Measurements from ENCODE around the gene TEF.

- TF ChIP-seq, protein P1, sequence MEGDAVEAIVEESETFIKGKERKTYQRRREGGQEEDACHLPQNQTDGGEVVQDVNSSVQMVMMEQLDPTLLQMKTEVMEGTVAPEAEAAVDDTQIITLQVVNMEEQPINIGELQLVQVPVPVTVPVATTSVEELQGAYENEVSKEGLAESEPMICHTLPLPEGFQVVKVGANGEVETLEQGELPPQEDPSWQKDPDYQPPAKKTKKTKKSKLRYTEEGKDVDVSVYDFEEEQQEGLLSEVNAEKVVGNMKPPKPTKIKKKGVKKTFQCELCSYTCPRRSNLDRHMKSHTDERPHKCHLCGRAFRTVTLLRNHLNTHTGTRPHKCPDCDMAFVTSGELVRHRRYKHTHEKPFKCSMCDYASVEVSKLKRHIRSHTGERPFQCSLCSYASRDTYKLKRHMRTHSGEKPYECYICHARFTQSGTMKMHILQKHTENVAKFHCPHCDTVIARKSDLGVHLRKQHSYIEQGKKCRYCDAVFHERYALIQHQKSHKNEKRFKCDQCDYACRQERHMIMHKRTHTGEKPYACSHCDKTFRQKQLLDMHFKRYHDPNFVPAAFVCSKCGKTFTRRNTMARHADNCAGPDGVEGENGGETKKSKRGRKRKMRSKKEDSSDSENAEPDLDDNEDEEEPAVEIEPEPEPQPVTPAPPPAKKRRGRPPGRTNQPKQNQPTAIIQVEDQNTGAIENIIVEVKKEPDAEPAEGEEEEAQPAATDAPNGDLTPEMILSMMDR (IDR thresholded peaks at IDR 0.05; ENCODE audit: low read depth, low read length, missing input control): no peak
- TF ChIP-seq EGR1 (IDR thresholded peaks at IDR 0.05; ENCODE audit: low read depth in 2 of 2) (no peak), RAD21 (IDR thresholded peaks at IDR 0.05) (no peak), SP1 (IDR thresholded peaks at IDR 0.05) (no peak)
- TF ChIP-seq, protein P2, sequence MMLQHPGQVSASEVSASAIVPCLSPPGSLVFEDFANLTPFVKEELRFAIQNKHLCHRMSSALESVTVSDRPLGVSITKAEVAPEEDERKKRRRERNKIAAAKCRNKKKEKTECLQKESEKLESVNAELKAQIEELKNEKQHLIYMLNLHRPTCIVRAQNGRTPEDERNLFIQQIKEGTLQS (IDR thresholded peaks at IDR 0.05): no peak
Measured at GRCh38 chr22:41341012-41341411, 40.7 kb upstream of the TEF start.
